HFFc6 (cell line): ENCODE data around the gene ZMYND11. TPM values are rescaled to one million over a fixed set of nuclear protein-coding genes. Genes with fewer than 3 reads are reported as not detected.

ENCODE experiments used
- DNase-seq: peaks from one replicate; pipeline ENCODE4 v3.0.0-alpha.2; 2018
- H3K27ac Mint-ChIP-seq: 2 replicates; pipeline ENCODE4 v1.8.0; 2020; ENCODE audit warnings: mild to moderate bottlenecking, mixed read lengths
- H3K27me3 Mint-ChIP-seq: 2 replicates; pipeline ENCODE4 v1.8.0; 2021; ENCODE audit warnings: mild to moderate bottlenecking, moderate library complexity, mixed read lengths; ENCODE audit not compliant: insufficient read depth
- H3K36me3 Mint-ChIP-seq: 2 replicates; pipeline ENCODE4 v1.8.0; 2021; ENCODE audit warnings: low read depth, mixed read lengths
- H3K4me1 Mint-ChIP-seq: 2 replicates; pipeline ENCODE4 v1.8.0; 2020; ENCODE audit warnings: low read depth, mixed read lengths
- H3K4me3 Mint-ChIP-seq: 2 replicates; pipeline ENCODE4 v1.8.0; 2020; ENCODE audit warnings: mild to moderate bottlenecking, moderate library complexity, mixed read lengths
- H3K9me3 Mint-ChIP-seq: 2 replicates; pipeline ENCODE4 v1.8.0; 2020; ENCODE audit warnings: mild to moderate bottlenecking, mixed read lengths
- CTCF ChIP-seq: fragments of 200-600 bp; sonication (generic); IDR thresholded peaks from 2 replicates; pipeline ENCODE4 v1.5.0; 2021; ENCODE audit warnings: antibody characterized with exemption, mild to moderate bottlenecking
- total RNA-seq, 6 experiments: library from RNA; stranded (reverse); fragmentation: NEBNext Ultra II Directional; extraction: Animal tissue kit (Norgen Biotek cat#: 25700); gene quantifications; 2 replicates in 1 of 6; 3 replicates in 5 of 6; pipeline ENCODE4 v1.2.3, GENCODE V29; 2021

ZMYND11 gene
- total RNA-seq, 6 experiments from 2014 or later, result 56.7 to 75.2 (median 65.9) TPM

GRCh38 chr10:244227-244626 is 109.0 kb downstream of the ZMYND11 start:
- no peak overlapping the region for H3K4me3 Mint-ChIP-seq
- peaks cover 3% of the 10 kb centered on the region; the same call in 1 of the 2 replicates for H3K4me1 Mint-ChIP-seq
- no peak for DNase-seq
- H3K9me3 Mint-ChIP-seq, result no peaks in the 10 kb centered on the region
- TF ChIP-seq CTCF, result no peak
- H3K27ac Mint-ChIP-seq, result no peak overlapping the region
- H3K36me3 Mint-ChIP-seq, result peaks cover 23% of the 10 kb centered on the region
- no peaks in the 10 kb centered on the region for H3K27me3 Mint-ChIP-seq

DNA sequence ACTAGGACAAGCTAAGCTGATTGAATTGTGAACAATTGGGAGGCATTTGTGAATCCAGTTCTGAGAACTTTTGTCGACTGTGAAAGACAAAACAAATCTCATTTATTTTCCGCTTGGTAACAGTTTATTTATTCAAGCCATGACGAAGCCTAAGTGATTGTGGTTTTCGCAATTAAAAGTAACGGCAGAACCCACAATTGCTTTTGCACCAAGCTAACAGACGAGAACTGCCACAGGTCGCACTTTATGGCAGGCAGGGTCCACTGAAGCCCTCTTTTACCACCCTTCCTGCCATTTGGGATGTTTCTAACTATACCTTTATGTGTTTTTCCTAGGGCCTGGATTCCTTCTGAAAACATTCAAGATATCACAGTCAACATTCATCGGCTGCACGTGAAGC is 111.2 kb downstream of the ZMYND11 start:
- Mint-ChIP-seq H3K27me3 (no peaks in the 10 kb centered on the region), H3K9me3 (no peaks in the 10 kb centered on the region), H3K36me3 (peaks cover 38% of the 10 kb centered on the region), H3K4me1 (no peaks in the 10 kb centered on the region), H3K27ac (no peak overlapping the region), H3K4me3 (no peak overlapping the region)
- TF ChIP-seq CTCF, result no peak
- no peak for DNase-seq

DNA sequence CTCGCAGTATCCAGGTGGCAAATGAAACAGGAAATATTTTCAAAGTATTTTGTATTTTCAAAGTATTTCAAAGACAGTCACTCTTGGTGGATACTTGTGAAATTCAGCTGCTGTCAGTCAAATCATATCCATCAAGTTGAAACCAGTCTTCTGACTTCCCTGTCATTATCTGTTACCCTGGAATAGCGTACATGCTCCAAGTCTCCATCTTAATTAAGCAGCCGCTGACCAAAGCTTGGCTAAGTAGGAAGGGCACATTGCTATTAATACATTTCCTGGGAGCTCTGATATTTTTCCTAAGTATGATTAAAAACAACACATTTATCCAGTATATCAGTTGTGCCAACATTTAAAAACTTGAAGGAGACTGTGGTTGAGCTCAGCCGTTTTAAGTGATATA is 112.2 kb downstream of the ZMYND11 start:
- no peaks in the 10 kb centered on the region for H3K4me1 Mint-ChIP-seq
- no peak overlapping the region for H3K27ac Mint-ChIP-seq
- TF ChIP-seq CTCF, result no peak
- DNase-seq, result no peak
- H3K9me3 Mint-ChIP-seq, result no peaks in the 10 kb centered on the region
- H3K36me3 Mint-ChIP-seq, result peaks cover 48% of the 10 kb centered on the region
- H3K4me3 Mint-ChIP-seq, result no peak overlapping the region
- H3K27me3 Mint-ChIP-seq, result no peaks in the 10 kb centered on the region; the same call in 1 of the 2 replicates

DNA sequence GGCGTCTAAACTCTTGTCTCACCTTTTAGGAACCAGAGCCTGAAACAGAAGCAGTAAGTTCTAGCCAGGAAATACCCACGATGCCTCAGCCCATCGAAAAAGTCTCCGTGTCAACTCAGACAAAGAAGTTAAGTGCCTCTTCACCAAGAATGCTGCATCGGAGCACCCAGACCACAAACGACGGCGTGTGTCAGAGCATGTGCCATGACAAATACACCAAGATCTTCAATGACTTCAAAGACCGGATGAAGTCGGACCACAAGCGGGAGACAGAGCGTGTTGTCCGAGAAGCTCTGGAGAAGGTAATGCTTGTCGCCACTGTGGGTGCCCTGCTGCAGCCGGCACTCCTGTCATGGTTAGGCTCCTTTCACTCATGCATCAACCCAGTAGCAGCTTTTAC is 113.1 kb downstream of the ZMYND11 start:
- no peak for TF ChIP-seq CTCF
- no peaks in the 10 kb centered on the region; the same call in 1 of the 2 replicates for H3K27me3 Mint-ChIP-seq
- no peaks in the 10 kb centered on the region for H3K9me3 Mint-ChIP-seq
- peaks cover 45% of the 10 kb centered on the region for H3K36me3 Mint-ChIP-seq
- no peak overlapping the region for H3K4me3 Mint-ChIP-seq
- H3K4me1 Mint-ChIP-seq, result no peaks in the 10 kb centered on the region
- H3K27ac Mint-ChIP-seq, result no peak overlapping the region
- DNase-seq, result no peak

- no peaks in the 10 kb centered on the region for H3K9me3 Mint-ChIP-seq
Measured at GRCh38 chr10:251982-252582, 116.8 kb downstream of the ZMYND11 start.

More at GRCh38 chr10:251982-252582, 116.8 kb downstream of the ZMYND11 start:
- DNase-seq, result no peak
- Mint-ChIP-seq H3K27ac (no peak overlapping the region), H3K4me1 (no peaks in the 10 kb centered on the region), H3K36me3 (peaks cover 50% of the 10 kb centered on the region), H3K27me3 (no peaks in the 10 kb centered on the region; the same call in none of the 2 replicates), H3K4me3 (no peak overlapping the region)
- TF ChIP-seq CTCF, result no peak
